Frontal cortex (tissue), 4 donors: Measurements from ENCODE around the gene CFDP1. TPM values are rescaled to one million over a fixed set of nuclear protein-coding genes. Genes with fewer than 3 reads are reported as not detected.

Experiments
- DNase-seq, 2 donors: peaks; one replicate each; pipeline ENCODE4 v3.0.0; 2012; ENCODE audit warnings: low spot score in 2 of 2
- FAIRE-seq: peaks from 2 replicates; lab custom pipeline; 2012; peaks lifted over from hg19 to GRCh38; lab: Jason Lieb, UNC
- small RNA-seq: library from RNA; depleted of rRNA; stranded (forward); fragments of <200 nt; gene quantifications from one replicate; pipeline ENCODE3, GENCODE V24; 2014
- total RNA-seq: library from RNA; depleted of rRNA; stranded (reverse); fragments of >200 nt; gene quantifications from one replicate; pipeline ENCODE4 v1.2.3, GENCODE V29; 2014
- donor health status: control.
- donor health status: control.
- donor health status: control.

CFDP1 gene
- total RNA-seq, 1 donor from 2014 or later = 60.3 TPM

- FAIRE-seq (no peak), DNase-seq (no peak)
Observed at GRCh38 chr16:75246504-75247205, 186.6 kb downstream of the CFDP1 start.

GRCh38 chr16:75244844-75245758, 188.2 kb downstream of the CFDP1 start:
- peak; percentile 79 to 84 for DNase-seq
- FAIRE-seq = no peak

GRCh38 chr16:75244225-75244809, 189.0 kb downstream of the CFDP1 start:
- no peak for FAIRE-seq

More at GRCh38 chr16:75244225-75244809, 189.0 kb downstream of the CFDP1 start:
- no peak for DNase-seq

Small RNAs within 50 kb of the gene (small RNA-seq; reads per million reads assigned to genes)
- gene RF00598 = not detected
- gene RNU6-758P = not detected

Other genes starting within 250 kb of the CFDP1 start
- not detected for gene CTRB2, start 226.3 kb downstream of the CFDP1 start, total RNA-seq
- gene CTRB1, start 214.5 kb downstream of the CFDP1 start, total RNA-seq = not detected
- gene BCAR1, start 181.9 kb downstream of the CFDP1 start, total RNA-seq = 21.6 TPM
- gene TMEM170A, start 31.2 kb upstream of the CFDP1 start, total RNA-seq = 26.1 TPM
- gene CHST6, start 61.9 kb upstream of the CFDP1 start, total RNA-seq = 0.41 TPM
- 0.41 TPM for gene CHST5, start 102.6 kb upstream of the CFDP1 start, total RNA-seq
- 14.3 TPM for gene TMEM231, start 122.7 kb upstream of the CFDP1 start, total RNA-seq
- 96.6 TPM for gene GABARAPL2, start 132.9 kb upstream of the CFDP1 start, total RNA-seq
- 40.4 TPM for gene ADAT1, start 189.8 kb upstream of the CFDP1 start, total RNA-seq
- gene KARS1, start 214.2 kb upstream of the CFDP1 start, total RNA-seq = 105 TPM
- 169 TPM for gene TERF2IP, start 214.3 kb upstream of the CFDP1 start, total RNA-seq
- gene CPHXL2, start 243.5 kb upstream of the CFDP1 start, total RNA-seq = not detected